HEK293 (cell line): ENCODE data around the gene SLC26A6.

ENCODE experiments used
- CTCF ChIA-PET: fragments of 350-600 bp; formaldehyde crosslinking; extraction: SDS; loops from one replicate; lab custom pipeline; 2021; ENCODE audit warnings: antibody characterized with exemption; lab: Yijun Ruan, JAX
- POLR2A ChIA-PET: fragments of 300-600 bp; formaldehyde crosslinking; extraction: SDS; loops from one replicate; lab custom pipeline; 2020; ENCODE audit warnings: antibody characterized with exemption, inconsistent platforms; lab: Yijun Ruan, JAX
- H3K27ac ChIP-seq: fragments of 200-500 bp; sonication (Bioruptor generic); 2 replicates; pipeline ENCODE4 v1.5.1; 2014; ENCODE audit warnings: low read depth, low read length, control low read depth, inconsistent platforms; ENCODE audit errors: extremely low read depth
- H3K36me3 ChIP-seq, 2 experiments: fragments of 200-500 bp in 1 of 2; sonication (Bioruptor generic) in 1 of 2; 1 replicate in 1 of 2; 2 replicates in 1 of 2; pipeline ENCODE4 v1.5.1; 2014 to 2017; ENCODE audit warnings: inconsistent platforms in 2 of 2, low read length in 2 of 2; ENCODE audit not compliant: control insufficient read depth in 2 of 2, insufficient read depth in 1 of 2
- H3K4me1 ChIP-seq: fragments of 200-500 bp; sonication (Bioruptor generic); 2 replicates; pipeline ENCODE4 v1.5.1; 2014; ENCODE audit warnings: mild to moderate bottlenecking, low read length, inconsistent platforms; ENCODE audit not compliant: control insufficient read depth, insufficient read depth
- H3K4me3 ChIP-seq: 2 replicates; pipeline ENCODE4 v1.5.1; 2011; ENCODE audit warnings: low read depth, mild to moderate bottlenecking, control low read depth, low read length, moderate library complexity
- H3K9me3 ChIP-seq: fragments of 200-500 bp; sonication (Bioruptor generic); 2 replicates; pipeline ENCODE4 v1.5.1; 2014; ENCODE audit warnings: low read depth, low read length, inconsistent platforms; ENCODE audit not compliant: control insufficient read depth, insufficient read depth
- GLI4 ChIP-seq: fragments of 450-650 bp; formaldehyde crosslinking; IDR thresholded peaks from 2 replicates; pipeline ENCODE4 v1.5.1; 2016; ENCODE audit warnings: missing biosample characterization, missing genetic modification characterization
- KLF1 ChIP-seq: fragments of 450-650 bp; formaldehyde crosslinking; IDR thresholded peaks from 2 replicates; pipeline ENCODE4 v1.5.1; 2016; ENCODE audit warnings: missing biosample characterization, missing genetic modification characterization
- KLF16 ChIP-seq: fragments of 450-650 bp; formaldehyde crosslinking; IDR thresholded peaks from 2 replicates; pipeline ENCODE4 v1.5.1; 2017; ENCODE audit warnings: missing biosample characterization, missing genetic modification characterization
- PRDM1 ChIP-seq: fragments of 450-650 bp; formaldehyde crosslinking; IDR thresholded peaks from 2 replicates; pipeline ENCODE4; 2016; ENCODE audit warnings: missing biosample characterization, missing genetic modification characterization
- SP2 ChIP-seq: fragments of 450-650 bp; formaldehyde crosslinking; IDR thresholded peaks from 2 replicates; pipeline ENCODE4 v1.5.1; 2016; ENCODE audit warnings: missing biosample characterization, missing genetic modification characterization
- ZBTB8A ChIP-seq: fragments of 450-650 bp; formaldehyde crosslinking; IDR thresholded peaks from 2 replicates; pipeline ENCODE4 v1.5.1; 2016; ENCODE audit warnings: missing biosample characterization, missing genetic modification characterization
- ZFHX2 ChIP-seq: fragments of 450-650 bp; formaldehyde crosslinking; conservative IDR thresholded peaks from 2 replicates; pipeline ENCODE4 v1.5.1; 2016; ENCODE audit warnings: missing biosample characterization, missing genetic modification characterization
- ZIC2 ChIP-seq: fragments of 450-650 bp; formaldehyde crosslinking; IDR thresholded peaks from 2 replicates; pipeline ENCODE4 v1.5.1; 2016; ENCODE audit warnings: missing biosample characterization, missing genetic modification characterization
- ZNF10 ChIP-seq: fragments of 450-650 bp; formaldehyde crosslinking; IDR thresholded peaks from 2 replicates; pipeline ENCODE4 v1.5.1; 2017; ENCODE audit warnings: missing biosample characterization, missing genetic modification characterization
- ZNF132 ChIP-seq: fragments of 450-650 bp; formaldehyde crosslinking; IDR thresholded peaks from 2 replicates; pipeline ENCODE4 v1.5.1; 2017; ENCODE audit warnings: missing biosample characterization, missing genetic modification characterization, borderline replicate concordance
- ZNF140 ChIP-seq: fragments of 450-650 bp; formaldehyde crosslinking; IDR thresholded peaks from 2 replicates; pipeline ENCODE4 v1.5.1; 2016; ENCODE audit warnings: missing biosample characterization, missing genetic modification characterization
- ZNF146 ChIP-seq: fragments of 450-650 bp; formaldehyde crosslinking; IDR thresholded peaks from 2 replicates; pipeline ENCODE4 v1.5.1; 2016; ENCODE audit warnings: missing biosample characterization, missing genetic modification characterization
- ZNF169 ChIP-seq: fragments of 450-650 bp; formaldehyde crosslinking; IDR thresholded peaks from 2 replicates; pipeline ENCODE4 v1.5.1; 2016; ENCODE audit warnings: missing biosample characterization, missing genetic modification characterization
- ZNF221 ChIP-seq: fragments of 450-650 bp; formaldehyde crosslinking; IDR thresholded peaks from 2 replicates; pipeline ENCODE4 v1.5.1; 2017; ENCODE audit warnings: missing biosample characterization, missing genetic modification characterization, borderline replicate concordance
- ZNF549 ChIP-seq: fragments of 450-650 bp; IDR thresholded peaks from 2 replicates; pipeline ENCODE4 v1.5.1; 2018; ENCODE audit warnings: missing biosample characterization, missing genetic modification characterization, mild to moderate bottlenecking, inconsistent platforms, moderate library complexity
- ZNF610 ChIP-seq: fragments of 450-650 bp; formaldehyde crosslinking; IDR thresholded peaks from 2 replicates; pipeline ENCODE4 v1.5.1; 2016; ENCODE audit warnings: missing biosample characterization, missing genetic modification characterization, borderline replicate concordance
- ZNF623 ChIP-seq: fragments of 450-650 bp; formaldehyde crosslinking; IDR thresholded peaks from 2 replicates; pipeline ENCODE4 v1.5.1; 2016; ENCODE audit warnings: missing biosample characterization, missing genetic modification characterization
- ZSCAN5A ChIP-seq: fragments of 450-650 bp; formaldehyde crosslinking; IDR thresholded peaks from 2 replicates; pipeline ENCODE4 v1.5.1; 2016; ENCODE audit warnings: missing biosample characterization, missing genetic modification characterization
- TF ChIP-seq, protein P1 (sequence below): fragments of 450-650 bp; formaldehyde crosslinking; IDR thresholded peaks from 2 replicates; pipeline ENCODE4 v1.5.1; 2017; ENCODE audit warnings: missing biosample characterization, missing genetic modification characterization
- TF ChIP-seq, protein P2 (sequence below): fragments of 450-650 bp; formaldehyde crosslinking; IDR thresholded peaks from 2 replicates; pipeline ENCODE4 v1.5.1; 2016; ENCODE audit warnings: missing biosample characterization, missing genetic modification characterization
- TF ChIP-seq, protein P3 (sequence below): fragments of 450-650 bp; formaldehyde crosslinking; IDR thresholded peaks from 2 replicates; pipeline ENCODE4 v1.5.1; 2016; ENCODE audit warnings: missing biosample characterization, missing genetic modification characterization

Gene SLC26A6

GRCh38 chr3:48674505-48674904, 39.2 kb upstream of the SLC26A6 start:
- POLR2A ChIA-PET: interaction anchor here (2.0 kb wide), 1 partner anchor 10 kb away, joined by 12 read pairs; no protein-coding TSS in a partner anchor
- Histone ChIP-seq H3K9me3 (no peaks in the 10 kb centered on the region), H3K36me3 (peaks cover 3 to 78% of the 10 kb centered on the region in 2 experiments; a peak in 2 of 3 replicates), H3K4me3 (no peak overlapping the region), H3K4me1 (no peaks in the 10 kb centered on the region), H3K27ac (no peak overlapping the region)
- CTCF ChIA-PET: interaction anchor here (1.0 kb wide), 1 partner anchor 10 kb away, joined by 7 read pairs; no protein-coding TSS in a partner anchor
- TF ChIP-seq PRDM1 (tag by site-specific recombination) (no peak), ZNF140 (tag by site-specific recombination) (no peak)

- H3K36me3 ChIP-seq: peaks cover 3 to 58% of the 10 kb centered on the region in 2 experiments; a peak in 2 of 3 replicates
- H3K9me3 ChIP-seq: no peaks in the 10 kb centered on the region
- no peak overlapping the region for H3K27ac ChIP-seq
- TF ChIP-seq KLF16 (tag by site-specific recombination) (no peak), KLF1 (tag by site-specific recombination) (no peak), ZNF610 (no peak), ZNF169 (tag by site-specific recombination) (no peak), GLI4 (tag by site-specific recombination) (no peak), ZNF221 (no peak), ZNF146 (tag by site-specific recombination) (no peak), ZIC2 (tag by site-specific recombination) (no peak), ZNF623 (tag by site-specific recombination) (no peak), SP2 (no peak), ZFHX2 (tag by site-specific recombination) (no peak), ZNF132 (tag by site-specific recombination) (no peak), ZNF10 (tag by site-specific recombination) (no peak), ZSCAN5A (no peak), ZBTB8A (tag by site-specific recombination) (no peak), ZNF549 (tag by site-specific recombination) (no peak)
- TF ChIP-seq, protein P1, sequence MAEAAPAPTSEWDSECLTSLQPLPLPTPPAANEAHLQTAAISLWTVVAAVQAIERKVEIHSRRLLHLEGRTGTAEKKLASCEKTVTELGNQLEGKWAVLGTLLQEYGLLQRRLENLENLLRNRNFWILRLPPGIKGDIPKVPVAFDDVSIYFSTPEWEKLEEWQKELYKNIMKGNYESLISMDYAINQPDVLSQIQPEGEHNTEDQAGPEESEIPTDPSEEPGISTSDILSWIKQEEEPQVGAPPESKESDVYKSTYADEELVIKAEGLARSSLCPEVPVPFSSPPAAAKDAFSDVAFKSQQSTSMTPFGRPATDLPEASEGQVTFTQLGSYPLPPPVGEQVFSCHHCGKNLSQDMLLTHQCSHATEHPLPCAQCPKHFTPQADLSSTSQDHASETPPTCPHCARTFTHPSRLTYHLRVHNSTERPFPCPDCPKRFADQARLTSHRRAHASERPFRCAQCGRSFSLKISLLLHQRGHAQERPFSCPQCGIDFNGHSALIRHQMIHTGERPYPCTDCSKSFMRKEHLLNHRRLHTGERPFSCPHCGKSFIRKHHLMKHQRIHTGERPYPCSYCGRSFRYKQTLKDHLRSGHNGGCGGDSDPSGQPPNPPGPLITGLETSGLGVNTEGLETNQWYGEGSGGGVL (tag by site-specific recombination): no peak
- TF ChIP-seq, protein P2, sequence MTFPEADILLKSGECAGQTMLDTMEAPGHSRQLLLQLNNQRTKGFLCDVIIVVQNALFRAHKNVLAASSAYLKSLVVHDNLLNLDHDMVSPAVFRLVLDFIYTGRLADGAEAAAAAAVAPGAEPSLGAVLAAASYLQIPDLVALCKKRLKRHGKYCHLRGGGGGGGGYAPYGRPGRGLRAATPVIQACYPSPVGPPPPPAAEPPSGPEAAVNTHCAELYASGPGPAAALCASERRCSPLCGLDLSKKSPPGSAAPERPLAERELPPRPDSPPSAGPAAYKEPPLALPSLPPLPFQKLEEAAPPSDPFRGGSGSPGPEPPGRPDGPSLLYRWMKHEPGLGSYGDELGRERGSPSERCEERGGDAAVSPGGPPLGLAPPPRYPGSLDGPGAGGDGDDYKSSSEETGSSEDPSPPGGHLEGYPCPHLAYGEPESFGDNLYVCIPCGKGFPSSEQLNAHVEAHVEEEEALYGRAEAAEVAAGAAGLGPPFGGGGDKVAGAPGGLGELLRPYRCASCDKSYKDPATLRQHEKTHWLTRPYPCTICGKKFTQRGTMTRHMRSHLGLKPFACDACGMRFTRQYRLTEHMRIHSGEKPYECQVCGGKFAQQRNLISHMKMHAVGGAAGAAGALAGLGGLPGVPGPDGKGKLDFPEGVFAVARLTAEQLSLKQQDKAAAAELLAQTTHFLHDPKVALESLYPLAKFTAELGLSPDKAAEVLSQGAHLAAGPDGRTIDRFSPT (tag by site-specific recombination): no peak
- TF ChIP-seq, protein P3, sequence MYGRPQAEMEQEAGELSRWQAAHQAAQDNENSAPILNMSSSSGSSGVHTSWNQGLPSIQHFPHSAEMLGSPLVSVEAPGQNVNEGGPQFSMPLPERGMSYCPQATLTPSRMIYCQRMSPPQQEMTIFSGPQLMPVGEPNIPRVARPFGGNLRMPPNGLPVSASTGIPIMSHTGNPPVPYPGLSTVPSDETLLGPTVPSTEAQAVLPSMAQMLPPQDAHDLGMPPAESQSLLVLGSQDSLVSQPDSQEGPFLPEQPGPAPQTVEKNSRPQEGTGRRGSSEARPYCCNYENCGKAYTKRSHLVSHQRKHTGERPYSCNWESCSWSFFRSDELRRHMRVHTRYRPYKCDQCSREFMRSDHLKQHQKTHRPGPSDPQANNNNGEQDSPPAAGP (tag by site-specific recombination): no peak
- no peak overlapping the region for H3K4me3 ChIP-seq
- CTCF ChIA-PET: no interaction called here
- no peaks in the 10 kb centered on the region for H3K4me1 ChIP-seq
- POLR2A ChIA-PET: no interaction called here
Measured at GRCh38 chr3:48672522-48672921, 37.3 kb upstream of the SLC26A6 start.
